GM21390 (cell line): ENCODE measurements around the gene CLIC5.

Experiments
- ATAC-seq: cut with Tn5 transposase; IDR thresholded peaks from one replicate; pipeline ENCODE4 v1.9.1; 2021; ENCODE audit not compliant: unreplicated experiment

Gene CLIC5

DNA sequence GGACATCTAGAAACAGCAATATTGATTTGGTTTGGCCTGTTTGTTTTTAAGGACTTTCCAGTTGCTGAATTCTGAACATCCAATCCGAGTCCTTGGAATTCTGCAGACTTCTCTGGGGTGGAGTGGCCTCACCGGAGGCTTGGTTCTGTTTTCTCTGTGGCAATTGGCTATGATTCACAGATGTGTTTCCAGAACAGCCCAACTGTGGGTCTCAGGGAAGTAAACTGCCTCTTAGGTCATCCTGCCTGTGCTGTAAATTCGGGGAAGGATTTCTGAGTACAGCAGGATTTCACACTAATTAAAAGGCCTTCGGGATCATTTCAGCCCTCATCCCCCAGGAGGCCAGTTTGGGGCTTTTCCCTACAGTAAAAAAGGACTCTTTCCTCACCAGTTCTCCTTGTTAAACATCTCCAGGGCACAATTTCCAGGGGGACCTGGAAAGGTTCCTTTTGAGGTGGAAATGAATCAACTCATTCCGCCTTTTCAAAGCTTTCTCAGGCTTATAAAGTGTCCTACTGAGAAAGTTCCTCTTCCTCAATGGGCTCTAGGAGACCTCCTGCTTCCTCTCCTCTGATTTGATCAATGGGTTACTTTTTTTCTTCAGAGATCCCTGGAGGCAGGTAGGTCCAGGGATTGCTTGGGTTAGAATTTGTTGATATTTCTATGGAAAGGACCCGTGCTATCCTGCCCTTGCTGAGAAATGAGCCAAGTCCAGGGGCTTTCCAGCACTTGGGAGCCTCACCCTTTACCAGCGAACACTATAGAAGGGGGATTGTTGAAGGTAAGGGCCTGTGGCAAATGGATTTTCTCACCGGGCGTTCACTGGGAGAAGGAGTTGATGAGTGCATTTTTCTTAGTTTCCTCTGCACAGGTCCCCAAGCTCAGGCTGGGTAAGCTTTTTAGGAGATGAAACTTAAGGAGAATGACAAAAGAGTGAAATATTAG, 114.6 kb downstream of the CLIC5 start:
- no peak for ATAC-seq

DNA sequence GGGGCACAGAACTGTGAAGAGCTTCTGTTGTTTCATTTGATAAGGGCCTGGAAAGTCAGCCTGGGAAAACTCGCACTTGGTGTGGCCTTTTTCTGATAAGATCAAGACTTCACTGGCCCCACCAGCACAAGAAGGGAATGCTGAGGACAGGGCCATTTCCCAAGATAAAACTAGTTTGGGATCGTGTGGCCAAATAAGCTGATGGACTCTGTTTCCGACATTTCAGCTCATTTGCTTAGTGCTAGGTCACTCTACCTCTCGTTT, 116.0 kb downstream of the CLIC5 start:
- ATAC-seq: no peak

DNA sequence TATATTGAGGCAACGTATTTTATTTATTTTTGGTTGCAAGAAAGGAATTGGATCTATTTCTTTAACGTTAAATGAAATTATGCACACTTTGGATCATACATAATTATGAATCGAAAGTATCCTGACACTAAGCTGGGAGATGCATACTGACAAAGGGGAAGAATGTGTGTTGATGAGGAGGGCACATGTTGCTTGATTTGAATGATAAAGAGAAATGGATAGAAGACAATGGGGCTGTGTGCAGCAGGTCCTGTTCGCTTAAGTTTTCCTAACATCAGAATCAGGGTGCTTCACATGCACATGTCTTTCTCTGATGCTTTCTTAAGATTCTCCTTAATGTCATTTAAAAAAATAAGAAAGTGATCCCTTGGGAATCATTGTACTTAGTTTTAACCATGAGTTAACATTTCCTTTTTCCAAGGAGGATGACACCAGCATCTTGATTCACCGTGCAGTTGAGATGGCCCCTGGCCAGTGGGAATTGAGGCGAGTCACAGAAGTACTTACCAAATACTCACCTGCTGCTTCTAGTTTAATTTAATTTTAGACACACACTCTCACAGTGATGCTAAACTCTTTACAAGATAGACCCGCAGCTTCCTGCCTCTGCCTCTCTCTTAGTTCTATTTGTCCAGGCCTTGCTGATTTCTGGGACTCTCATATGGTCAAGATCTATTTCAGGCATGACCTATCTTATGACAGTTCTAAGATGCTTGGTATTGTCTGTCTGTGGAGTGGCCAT, 116.5 kb downstream of the CLIC5 start:
- ATAC-seq: no peak

- ATAC-seq: no peak
Measured at GRCh38 chr6:45896783-45897441, 118.7 kb downstream of the CLIC5 start.

- ATAC-seq: no peak
Measured at GRCh38 chr6:45895569-45895968, 120.1 kb downstream of the CLIC5 start.

DNA sequence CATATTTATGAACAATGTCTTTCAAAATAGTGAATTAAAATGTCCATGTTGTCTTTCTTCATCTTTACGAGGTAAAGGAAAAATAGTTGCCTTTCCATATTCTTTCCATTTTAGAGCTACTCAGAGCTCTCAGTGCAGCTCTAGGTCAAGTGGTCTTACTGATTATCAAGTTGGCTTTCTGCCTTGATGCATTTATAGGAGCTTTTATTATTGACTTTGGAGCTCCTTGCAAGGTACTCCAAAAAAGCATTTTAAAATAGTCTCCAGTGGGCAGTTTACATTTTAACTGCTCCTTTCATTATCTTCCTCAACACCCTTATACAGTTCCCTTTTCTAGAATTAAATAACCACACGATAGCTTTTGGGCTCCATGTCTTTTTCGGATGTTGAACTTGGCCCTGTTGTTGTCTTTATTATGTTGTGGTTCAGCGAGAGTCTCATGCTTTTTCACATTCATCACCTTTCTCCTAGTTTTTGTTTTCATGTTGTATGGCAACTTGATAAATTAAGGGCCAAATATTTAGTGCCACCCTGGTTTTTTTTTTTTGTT, 122.9 kb downstream of the CLIC5 start:
- no peak for ATAC-seq

DNA sequence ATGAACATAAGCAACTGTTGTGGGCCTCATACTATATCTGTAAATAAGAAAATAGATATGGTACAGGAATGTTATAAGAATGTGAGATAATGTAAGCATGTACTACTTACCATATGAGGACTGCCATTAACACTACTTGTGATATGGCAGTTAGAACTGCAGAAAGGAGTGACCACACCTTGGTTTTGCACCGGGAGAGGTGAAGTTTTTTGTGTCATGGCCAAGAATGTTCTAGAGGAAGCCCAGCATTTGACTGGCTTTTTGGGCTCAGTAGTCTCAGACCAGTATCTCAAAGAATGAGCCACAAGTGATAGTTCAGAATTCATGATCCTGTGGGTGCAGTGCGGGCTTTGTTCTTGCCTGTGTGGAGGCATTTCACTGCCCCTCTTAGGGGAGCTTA, 123.5 kb downstream of the CLIC5 start:
- no peak for ATAC-seq

DNA sequence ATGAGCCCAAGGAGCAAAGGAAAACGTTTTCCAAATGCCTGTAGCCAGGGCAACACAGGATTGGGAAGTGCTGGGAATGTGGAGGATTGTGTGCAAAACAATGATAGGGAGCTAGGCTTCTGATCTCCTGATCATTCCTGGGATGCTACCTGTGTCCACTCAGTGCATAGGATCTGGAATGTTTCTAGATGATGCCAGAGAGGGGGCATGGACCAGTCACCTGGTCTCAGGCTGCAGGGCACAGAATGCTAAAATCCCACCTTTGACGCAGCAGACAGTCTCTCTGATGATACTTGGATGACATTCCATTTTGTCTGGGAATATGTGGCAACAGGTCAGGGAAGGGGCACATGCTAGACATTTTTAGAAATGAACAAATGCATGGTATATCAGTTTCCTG, 128.9 kb downstream of the CLIC5 start:
- ATAC-seq: no peak

GRCh38 chr6:45884336-45884735, 131.3 kb downstream of the CLIC5 start:
- no peak for ATAC-seq

GRCh38 chr6:45882671-45883070, 133.0 kb downstream of the CLIC5 start:
- ATAC-seq: no peak

DNA sequence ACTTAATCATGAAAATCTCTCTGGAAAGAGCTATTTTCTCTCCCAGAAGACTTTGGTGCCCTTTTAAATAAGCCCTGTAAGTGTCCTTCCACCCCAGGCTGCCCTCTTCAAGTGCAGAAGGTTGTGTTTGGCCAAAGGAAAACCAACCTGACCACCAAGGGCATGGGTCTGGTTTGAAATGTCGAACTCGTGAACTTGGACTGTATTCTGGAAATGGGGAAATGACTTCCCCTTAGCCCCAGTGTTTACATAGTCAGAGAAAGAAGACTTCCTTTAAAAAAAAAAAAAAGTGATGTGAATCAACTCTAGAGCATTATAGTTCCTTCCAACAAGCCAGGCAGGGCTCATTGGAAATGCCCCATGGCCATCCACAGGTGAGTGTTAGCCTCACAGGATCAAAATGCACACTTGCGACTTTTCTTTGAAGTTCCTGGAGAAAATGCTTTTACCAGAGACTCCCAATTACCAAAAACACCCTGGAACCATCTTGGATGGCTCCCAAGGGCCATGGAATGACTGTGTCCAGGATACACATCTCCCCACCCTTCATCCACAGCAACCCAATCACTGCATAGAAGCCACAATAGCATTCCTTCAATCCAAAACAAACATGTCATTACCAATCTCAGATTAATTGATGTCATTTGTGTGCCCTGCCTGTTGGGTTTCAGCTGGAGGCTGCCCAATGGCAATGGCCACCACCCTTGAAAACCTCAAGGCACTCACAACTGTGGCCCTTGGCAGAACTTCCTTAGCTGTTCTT, 133.8 kb downstream of the CLIC5 start:
- ATAC-seq: no peak

DNA sequence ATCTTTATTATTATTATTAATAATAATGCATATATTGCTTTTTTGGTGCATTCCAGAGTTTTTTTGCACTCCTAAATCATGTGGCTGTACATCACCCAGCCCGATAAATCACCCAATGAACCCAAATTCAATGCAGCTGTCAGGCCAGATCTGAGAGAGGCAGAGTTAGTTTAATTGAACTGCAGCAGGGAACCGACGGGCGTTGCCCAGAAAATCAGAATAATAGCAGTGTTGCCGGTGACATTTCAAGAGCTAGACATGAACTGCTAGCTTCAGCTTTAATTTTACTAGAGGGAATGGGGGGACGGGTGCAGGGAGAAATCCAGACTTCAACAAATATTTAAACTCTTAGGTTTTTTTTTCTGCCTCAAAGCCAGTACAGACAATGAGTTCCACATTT, 135.0 kb downstream of the CLIC5 start:
- ATAC-seq: no peak

DNA sequence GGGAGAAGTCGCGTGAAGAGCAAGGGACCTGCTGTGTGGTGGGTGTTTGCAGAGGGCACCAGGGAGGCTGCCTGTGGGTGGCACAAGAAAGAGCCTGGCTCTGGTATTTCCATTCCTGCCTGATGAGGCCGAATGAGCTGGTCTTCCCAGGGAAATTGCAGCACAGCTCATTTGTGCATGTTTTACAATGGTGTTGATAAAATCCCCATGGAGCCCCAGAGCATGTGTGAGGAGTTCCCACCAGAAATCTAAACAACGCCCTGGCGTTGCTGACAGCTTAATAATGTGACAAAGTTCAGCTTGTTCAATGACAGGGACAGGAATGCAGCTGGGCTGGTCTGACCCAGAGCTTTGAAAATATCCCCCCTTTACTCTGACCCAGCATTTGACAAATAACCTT, 135.5 kb downstream of the CLIC5 start:
- no peak for ATAC-seq

- no peak for ATAC-seq
Measured at GRCh38 chr6:45877970-45878590, 137.6 kb downstream of the CLIC5 start.

- ATAC-seq: no peak
Measured at GRCh38 chr6:45872827-45873365, 142.8 kb downstream of the CLIC5 start.

GRCh38 chr6:45870531-45870930, 145.1 kb downstream of the CLIC5 start:
- ATAC-seq: no peak

GRCh38 chr6:45864651-45865050, 151.0 kb downstream of the CLIC5 start:
- ATAC-seq: no peak

DNA sequence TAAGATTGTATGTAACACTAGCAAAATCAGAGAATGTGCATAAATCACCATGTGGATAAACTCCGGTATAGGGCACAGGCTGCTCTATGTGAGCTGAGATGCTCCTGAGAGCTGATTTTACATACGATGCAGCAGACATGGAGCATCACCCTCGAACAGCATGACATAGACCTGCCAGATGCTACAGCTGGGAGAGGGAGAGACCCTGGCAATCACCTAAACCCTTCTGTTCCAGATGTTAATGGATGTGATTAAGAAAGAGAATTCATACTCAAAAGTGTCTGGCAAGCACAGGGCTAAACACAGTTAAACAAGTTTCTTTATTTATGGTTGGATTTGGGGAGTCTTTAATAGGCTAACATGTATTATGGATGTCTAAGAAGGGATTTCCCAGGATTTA, 157.0 kb downstream of the CLIC5 start:
- ATAC-seq: no peak

DNA sequence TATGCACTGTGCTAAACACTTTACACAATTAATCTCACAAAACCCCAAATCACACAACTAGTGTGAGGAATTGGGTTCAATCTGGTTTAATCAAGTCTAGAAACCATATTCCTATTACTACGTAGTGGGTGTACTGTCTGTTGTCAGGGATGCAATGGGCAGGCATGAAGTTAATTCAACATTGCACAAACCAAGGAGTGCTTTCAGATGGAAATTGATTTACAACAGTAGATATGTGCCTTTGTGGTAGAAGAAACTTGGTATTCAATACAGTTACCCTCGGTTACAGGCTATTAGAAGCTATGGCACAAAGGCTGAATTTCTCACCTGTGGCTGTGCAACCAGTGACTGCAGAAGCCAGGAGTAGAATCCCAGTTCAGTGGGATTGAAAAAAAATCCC, 157.8 kb downstream of the CLIC5 start:
- no peak for ATAC-seq
